ENCODE data around the gene DNMT3B.

Gene DNMT3B

GRCh38 chr20:32804022-32804715 is 42.0 kb downstream of the DNMT3B start:
- no peak for TF ChIP-seq CTCF (IDR thresholded peaks at IDR 0.05; ENCODE audit: control insufficient read depth, insufficient read depth, low read depth, low read length, missing control alignments)
- H3K4me3 ChIP-seq (ENCODE audit: control insufficient read depth, low read depth, low read length): no peak overlapping the region
- DNase-seq (ENCODE audit: low read depth): no peak

- DNase-seq (ENCODE audit: low read depth): no peak
- no peak overlapping the region for H3K4me3 ChIP-seq (ENCODE audit: control insufficient read depth, low read depth, low read length)
- no peak for TF ChIP-seq CTCF (IDR thresholded peaks at IDR 0.05; ENCODE audit: control insufficient read depth, insufficient read depth, low read depth, low read length, missing control alignments)
These were observed 42.6 kb downstream of the DNMT3B start for GRCh38 chr20:32804817-32805216.

GRCh38 chr20:32805721-32806120 is 43.5 kb downstream of the DNMT3B start:
- no peak for TF ChIP-seq CTCF (IDR thresholded peaks at IDR 0.05; ENCODE audit: control insufficient read depth, insufficient read depth, low read depth, low read length, missing control alignments)
- no peak for DNase-seq (ENCODE audit: low read depth)
- no peak overlapping the region for H3K4me3 ChIP-seq (ENCODE audit: control insufficient read depth, low read depth, low read length)

GRCh38 chr20:32806356-32806755 is 44.2 kb downstream of the DNMT3B start:
- H3K4me3 ChIP-seq (ENCODE audit: control insufficient read depth, low read depth, low read length): no peak overlapping the region
- DNase-seq (ENCODE audit: low read depth): no peak
- TF ChIP-seq CTCF (IDR thresholded peaks at IDR 0.05; ENCODE audit: control insufficient read depth, insufficient read depth, low read depth, low read length, missing control alignments): no peak

- TF ChIP-seq CTCF (IDR thresholded peaks at IDR 0.05; ENCODE audit: control insufficient read depth, insufficient read depth, low read depth, low read length, missing control alignments): no peak
- no peak for DNase-seq (ENCODE audit: low read depth)
- no peak overlapping the region for H3K4me3 ChIP-seq (ENCODE audit: control insufficient read depth, low read depth, low read length)
These were observed 45.5 kb downstream of the DNMT3B start for GRCh38 chr20:32807706-32808105.

- DNase-seq (ENCODE audit: low read depth): no peak
- TF ChIP-seq CTCF (IDR thresholded peaks at IDR 0.05; ENCODE audit: control insufficient read depth, insufficient read depth, low read depth, low read length, missing control alignments): no peak
- H3K4me3 ChIP-seq (ENCODE audit: control insufficient read depth, low read depth, low read length): no peak overlapping the region
These were observed 46.3 kb downstream of the DNMT3B start for GRCh38 chr20:32808438-32808837.
